Activated T-helper 1 cell treated with anti-CD3 and anti-CD28 coated beads, Interleukin-12 subunit alpha, Interleukin-12 subunit beta, Interleukin-2, Interleukin-4 antibody, amounts not matched to agents 30 ng/mL and 10 ng/mL and 1 ng/mL, durations not matched to agents 14 hours and 24 hours and 36 hours (primary cell): ENCODE results near the gene POGLUT2. TPM values are rescaled to one million over a fixed set of nuclear protein-coding genes. Genes with fewer than 3 reads are reported as not detected.

Source experiments
- DNase-seq: peaks from one replicate; pipeline ENCODE4 v3.0.0; 2021; ENCODE audit warnings: low spot score
- H3K27ac Mint-ChIP-seq: one replicate; pipeline ENCODE4 v1.8.0; 2021; ENCODE audit warnings: mild to moderate bottlenecking, mixed read lengths
- H3K27me3 Mint-ChIP-seq: one replicate; pipeline ENCODE4 v1.8.0; 2022; ENCODE audit warnings: mild to moderate bottlenecking, moderate library complexity, mixed read lengths; ENCODE audit not compliant: insufficient read depth
- H3K36me3 Mint-ChIP-seq: one replicate; pipeline ENCODE4 v1.8.0; 2021; ENCODE audit warnings: low read depth, mixed read lengths
- H3K4me1 Mint-ChIP-seq: one replicate; pipeline ENCODE4 v1.8.0; 2021; ENCODE audit warnings: low read depth, mixed read lengths
- H3K4me3 Mint-ChIP-seq: one replicate; pipeline ENCODE4 v1.8.0; 2021; ENCODE audit warnings: mild to moderate bottlenecking, moderate library complexity, mixed read lengths
- H3K9me3 Mint-ChIP-seq: one replicate; pipeline ENCODE4 v1.8.0; 2021; ENCODE audit warnings: mixed read lengths
- intact Hi-C: fragments of 100-400 bp; cut with micrococcal nuclease; formaldehyde crosslinking; loops from one replicate; pipeline ENCODE4 v1.15.1; 2024
- total RNA-seq: library from RNA; stranded (reverse); gene quantifications from 2 replicates; pipeline ENCODE4 v1.2.3, GENCODE V29; 2022

Gene POGLUT2
- 15.8 and 17.8 TPM in 2 replicates for total RNA-seq

- H3K36me3 Mint-ChIP-seq = peaks cover 12% of the 10 kb centered on the region
- H3K4me1 Mint-ChIP-seq = peaks cover 40% of the 10 kb centered on the region
- intact Hi-C loops = loop anchor here (1.0 kb wide), 2 partner anchors 20 to 74 kb away; no protein-coding TSS in a partner anchor
- peak; percentile 83 for DNase-seq
- H3K27ac Mint-ChIP-seq = peak within 1 kb of the TSS; percentile 91
- peak within 1 kb of the TSS; percentile 97 for H3K4me3 Mint-ChIP-seq
- H3K27me3 Mint-ChIP-seq = no peaks in the 10 kb centered on the region
- H3K9me3 Mint-ChIP-seq = no peaks in the 10 kb centered on the region
These were observed at the start of gene POGLUT2, which contains the start of gene BIVM for GRCh38 chr13:102798581-102799425. Gene POGLUT2, minus strand, starts transcription at chr13:102798976. Its CDS starts 306 bp downstream, at chr13:102798670. Gene BIVM, plus strand, starts transcription at chr13:102799119. Its CDS starts 8,149 bp downstream, at chr13:102807268.

- Mint-ChIP-seq H3K27me3 (no peaks in the 10 kb centered on the region), H3K36me3 (peaks cover 9% of the 10 kb centered on the region), H3K27ac (peak overlapping the region; percentile 99), H3K4me1 (peaks cover 53% of the 10 kb centered on the region), H3K9me3 (no peaks in the 10 kb centered on the region), H3K4me3 (peak overlapping the region; percentile 95)
- intact Hi-C loops = loop anchor here (1.0 to 5.0 kb wide), 6 partner anchors 26 to 1220 kb away; no protein-coding TSS in a partner anchor
- DNase-seq = no peak
These were observed 48.8 kb upstream of the POGLUT2 start for GRCh38 chr13:102847272-102848234.

GRCh38 chr13:102846261-102847015 is 47.7 kb upstream of the POGLUT2 start:
- intact Hi-C loops = loop anchor here (1.0 to 5.0 kb wide), 9 partner anchors 27 to 1219 kb away; no protein-coding TSS in a partner anchor
- Mint-ChIP-seq H3K27ac (peak overlapping the region; percentile 99), H3K4me1 (peaks cover 51% of the 10 kb centered on the region), H3K36me3 (peaks cover 9% of the 10 kb centered on the region), H3K27me3 (no peaks in the 10 kb centered on the region), H3K9me3 (no peaks in the 10 kb centered on the region), H3K4me3 (peak overlapping the region; percentile 95)
- DNase-seq = peak; percentile 31

GRCh38 chr13:102845630-102846260 is 47.0 kb upstream of the POGLUT2 start, which contains the start of gene ERCC5:
Gene ERCC5, plus strand, starts transcription at chr13:102846032. Its CDS starts 235 bp downstream, at chr13:102846267.
- H3K27me3 Mint-ChIP-seq = no peaks in the 10 kb centered on the region
- no peaks in the 10 kb centered on the region for H3K9me3 Mint-ChIP-seq

GRCh38 chr13:102845289-102845629 is 46.5 kb upstream of the POGLUT2 start:
- intact Hi-C loops = loop anchor here (1.0 to 5.0 kb wide), 5 partner anchors 45 to 1218 kb away; partner anchors contain the start of genes TEX30 and TPP2
- Mint-ChIP-seq H3K4me1 (peaks cover 46% of the 10 kb centered on the region), H3K36me3 (peaks cover 5% of the 10 kb centered on the region), H3K27ac (peak overlapping the region; percentile 99), H3K4me3 (peak overlapping the region; percentile 95), H3K27me3 (no peaks in the 10 kb centered on the region), H3K9me3 (no peaks in the 10 kb centered on the region)
- DNase-seq = no peak

More at GRCh38 chr13:102845630-102846260, 47.0 kb upstream of the POGLUT2 start, which contains the start of gene ERCC5:
- intact Hi-C loops = loop anchor here (1.0 to 5.0 kb wide), 9 partner anchors 45 to 1218 kb away; partner anchors contain the start of genes TEX30 and TPP2
- Mint-ChIP-seq H3K27ac (peak within 1 kb of the TSS; percentile 99), H3K36me3 (peaks cover 9% of the 10 kb centered on the region), H3K4me3 (peak within 1 kb of the TSS; percentile 95), H3K4me1 (peaks cover 51% of the 10 kb centered on the region)
- DNase-seq = peak; percentile 94

- no peaks in the 10 kb centered on the region for H3K27me3 Mint-ChIP-seq
- H3K27ac Mint-ChIP-seq = no peak overlapping the region
- DNase-seq = no peak
- H3K36me3 Mint-ChIP-seq = peaks cover 18% of the 10 kb centered on the region
- peaks cover 5% of the 10 kb centered on the region for H3K4me1 Mint-ChIP-seq
- no peaks in the 10 kb centered on the region for H3K9me3 Mint-ChIP-seq
- intact Hi-C loops = no loop called here
- no peak overlapping the region for H3K4me3 Mint-ChIP-seq
These were observed 40.7 kb upstream of the POGLUT2 start for GRCh38 chr13:102839462-102839861.

- intact Hi-C loops = no loop called here
- H3K4me3 Mint-ChIP-seq = no peak overlapping the region
- H3K27me3 Mint-ChIP-seq = no peaks in the 10 kb centered on the region
These were observed 40.2 kb upstream of the POGLUT2 start for GRCh38 chr13:102838982-102839381.

GRCh38 chr13:102838273-102838672 is 39.5 kb upstream of the POGLUT2 start:
- H3K4me1 Mint-ChIP-seq = peaks cover under 1% of the 10 kb centered on the region
- intact Hi-C loops = no loop called here
- no peak overlapping the region for H3K27ac Mint-ChIP-seq
- H3K9me3 Mint-ChIP-seq = no peaks in the 10 kb centered on the region
- peaks cover 22% of the 10 kb centered on the region for H3K36me3 Mint-ChIP-seq
- H3K27me3 Mint-ChIP-seq = no peaks in the 10 kb centered on the region
- DNase-seq = no peak
- H3K4me3 Mint-ChIP-seq = no peak overlapping the region

More at GRCh38 chr13:102838982-102839381, 40.2 kb upstream of the POGLUT2 start:
- H3K4me1 Mint-ChIP-seq = peaks cover 5% of the 10 kb centered on the region
- peaks cover 20% of the 10 kb centered on the region for H3K36me3 Mint-ChIP-seq
- H3K9me3 Mint-ChIP-seq = no peaks in the 10 kb centered on the region
- no peak for DNase-seq
- H3K27ac Mint-ChIP-seq = no peak overlapping the region

GRCh38 chr13:102836471-102836870 is 37.7 kb upstream of the POGLUT2 start:
- Mint-ChIP-seq H3K4me3 (no peak overlapping the region), H3K4me1 (no peaks in the 10 kb centered on the region), H3K36me3 (peaks cover 23% of the 10 kb centered on the region), H3K9me3 (no peaks in the 10 kb centered on the region), H3K27ac (no peak overlapping the region), H3K27me3 (no peaks in the 10 kb centered on the region)
- intact Hi-C loops = no loop called here
- DNase-seq = no peak

- no peaks in the 10 kb centered on the region for H3K9me3 Mint-ChIP-seq
- H3K27ac Mint-ChIP-seq = no peak overlapping the region
- H3K27me3 Mint-ChIP-seq = no peaks in the 10 kb centered on the region
- no peaks in the 10 kb centered on the region for H3K4me1 Mint-ChIP-seq
- H3K36me3 Mint-ChIP-seq = peaks cover 27% of the 10 kb centered on the region
- no peak overlapping the region for H3K4me3 Mint-ChIP-seq
- DNase-seq = no peak
- intact Hi-C loops = no loop called here
These were observed 31.9 kb upstream of the POGLUT2 start for GRCh38 chr13:102830646-102831045.

GRCh38 chr13:102825921-102826706 is 27.3 kb upstream of the POGLUT2 start:
- no peak overlapping the region for H3K27ac Mint-ChIP-seq
- H3K27me3 Mint-ChIP-seq = no peaks in the 10 kb centered on the region
- peaks cover 43% of the 10 kb centered on the region for H3K36me3 Mint-ChIP-seq

More at GRCh38 chr13:102825921-102826706, 27.3 kb upstream of the POGLUT2 start:
- DNase-seq = no peak
- no peaks in the 10 kb centered on the region for H3K9me3 Mint-ChIP-seq
- no peaks in the 10 kb centered on the region for H3K4me1 Mint-ChIP-seq
- H3K4me3 Mint-ChIP-seq = no peak overlapping the region
- intact Hi-C loops = no loop called here
